ENCODE measurements around the gene SNN. TPM values are rescaled to one million over a fixed set of nuclear protein-coding genes. Genes with fewer than 3 reads are reported as not detected.
A peak's percentile ranks its signal among the peaks of the same experiment; 100 is the strongest.

The SNN gene
- total RNA-seq, 1 experiment from 2014 or later = 65.2 TPM

GRCh38 chr16:11639925-11640899 lies 28.0 kb upstream of the SNN start:
- TF ChIP-seq GABPB1 (CRISPR knock-in tag; IDR thresholded peaks at IDR 0.05) (peak; percentile 90), ATF6 (CRISPR knock-in tag; IDR thresholded peaks at IDR 0.05) (no peak), JUN (CRISPR knock-in tag; IDR thresholded peaks at IDR 0.05) (no peak), NR3C1 (CRISPR knock-in tag; conservative IDR thresholded peaks at IDR 0.05; ENCODE audit: low read depth) (no peak), GRHL2 (CRISPR knock-in tag; IDR thresholded peaks at IDR 0.05; ENCODE audit: insufficient replicate concordance, severe bottlenecking) (no peak), EMX1 (CRISPR knock-in tag; IDR thresholded peaks at IDR 0.05) (no peak), NFE2L1 (CRISPR knock-in tag; IDR thresholded peaks at IDR 0.05) (peak; percentile 91), CREM (CRISPR knock-in tag; IDR thresholded peaks at IDR 0.05) (no peak)
- TF ChIP-seq, protein P1, sequence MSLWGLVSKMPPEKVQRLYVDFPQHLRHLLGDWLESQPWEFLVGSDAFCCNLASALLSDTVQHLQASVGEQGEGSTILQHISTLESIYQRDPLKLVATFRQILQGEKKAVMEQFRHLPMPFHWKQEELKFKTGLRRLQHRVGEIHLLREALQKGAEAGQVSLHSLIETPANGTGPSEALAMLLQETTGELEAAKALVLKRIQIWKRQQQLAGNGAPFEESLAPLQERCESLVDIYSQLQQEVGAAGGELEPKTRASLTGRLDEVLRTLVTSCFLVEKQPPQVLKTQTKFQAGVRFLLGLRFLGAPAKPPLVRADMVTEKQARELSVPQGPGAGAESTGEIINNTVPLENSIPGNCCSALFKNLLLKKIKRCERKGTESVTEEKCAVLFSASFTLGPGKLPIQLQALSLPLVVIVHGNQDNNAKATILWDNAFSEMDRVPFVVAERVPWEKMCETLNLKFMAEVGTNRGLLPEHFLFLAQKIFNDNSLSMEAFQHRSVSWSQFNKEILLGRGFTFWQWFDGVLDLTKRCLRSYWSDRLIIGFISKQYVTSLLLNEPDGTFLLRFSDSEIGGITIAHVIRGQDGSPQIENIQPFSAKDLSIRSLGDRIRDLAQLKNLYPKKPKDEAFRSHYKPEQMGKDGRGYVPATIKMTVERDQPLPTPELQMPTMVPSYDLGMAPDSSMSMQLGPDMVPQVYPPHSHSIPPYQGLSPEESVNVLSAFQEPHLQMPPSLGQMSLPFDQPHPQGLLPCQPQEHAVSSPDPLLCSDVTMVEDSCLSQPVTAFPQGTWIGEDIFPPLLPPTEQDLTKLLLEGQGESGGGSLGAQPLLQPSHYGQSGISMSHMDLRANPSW (CRISPR knock-in tag; conservative IDR thresholded peaks at IDR 0.05; ENCODE audit: low read depth) = no peak
- TF ChIP-seq, protein P2, sequence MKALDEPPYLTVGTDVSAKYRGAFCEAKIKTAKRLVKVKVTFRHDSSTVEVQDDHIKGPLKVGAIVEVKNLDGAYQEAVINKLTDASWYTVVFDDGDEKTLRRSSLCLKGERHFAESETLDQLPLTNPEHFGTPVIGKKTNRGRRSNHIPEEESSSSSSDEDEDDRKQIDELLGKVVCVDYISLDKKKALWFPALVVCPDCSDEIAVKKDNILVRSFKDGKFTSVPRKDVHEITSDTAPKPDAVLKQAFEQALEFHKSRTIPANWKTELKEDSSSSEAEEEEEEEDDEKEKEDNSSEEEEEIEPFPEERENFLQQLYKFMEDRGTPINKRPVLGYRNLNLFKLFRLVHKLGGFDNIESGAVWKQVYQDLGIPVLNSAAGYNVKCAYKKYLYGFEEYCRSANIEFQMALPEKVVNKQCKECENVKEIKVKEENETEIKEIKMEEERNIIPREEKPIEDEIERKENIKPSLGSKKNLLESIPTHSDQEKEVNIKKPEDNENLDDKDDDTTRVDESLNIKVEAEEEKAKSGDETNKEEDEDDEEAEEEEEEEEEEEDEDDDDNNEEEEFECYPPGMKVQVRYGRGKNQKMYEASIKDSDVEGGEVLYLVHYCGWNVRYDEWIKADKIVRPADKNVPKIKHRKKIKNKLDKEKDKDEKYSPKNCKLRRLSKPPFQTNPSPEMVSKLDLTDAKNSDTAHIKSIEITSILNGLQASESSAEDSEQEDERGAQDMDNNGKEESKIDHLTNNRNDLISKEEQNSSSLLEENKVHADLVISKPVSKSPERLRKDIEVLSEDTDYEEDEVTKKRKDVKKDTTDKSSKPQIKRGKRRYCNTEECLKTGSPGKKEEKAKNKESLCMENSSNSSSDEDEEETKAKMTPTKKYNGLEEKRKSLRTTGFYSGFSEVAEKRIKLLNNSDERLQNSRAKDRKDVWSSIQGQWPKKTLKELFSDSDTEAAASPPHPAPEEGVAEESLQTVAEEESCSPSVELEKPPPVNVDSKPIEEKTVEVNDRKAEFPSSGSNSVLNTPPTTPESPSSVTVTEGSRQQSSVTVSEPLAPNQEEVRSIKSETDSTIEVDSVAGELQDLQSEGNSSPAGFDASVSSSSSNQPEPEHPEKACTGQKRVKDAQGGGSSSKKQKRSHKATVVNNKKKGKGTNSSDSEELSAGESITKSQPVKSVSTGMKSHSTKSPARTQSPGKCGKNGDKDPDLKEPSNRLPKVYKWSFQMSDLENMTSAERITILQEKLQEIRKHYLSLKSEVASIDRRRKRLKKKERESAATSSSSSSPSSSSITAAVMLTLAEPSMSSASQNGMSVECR (CRISPR knock-in tag; IDR thresholded peaks at IDR 0.05; ENCODE audit: borderline replicate concordance) = no peak
- ChIA-PET POLR2A (interaction anchor here (1.0 kb wide), 1 partner anchor 101 kb away, joined by 3 read pairs; no protein-coding TSS in a partner anchor), CTCF (interaction anchor here (0.6 to 3.4 kb wide), 22 partner anchors 9 to 585 kb away, joined by 3 to 22 read pairs (median 3); partner anchors contain the start of gene SNN)
- ATAC-seq = no peak
- Mint-ChIP-seq H3K4me3 (no peak overlapping the region), H3K9me3 (no peaks in the 10 kb centered on the region), H3K27me3 (ENCODE audit: low read depth) (peaks cover 6% of the 10 kb centered on the region; the same call in 1 of the 2 replicates), H3K27ac (no peak overlapping the region; the same call in 1 of the 2 replicates), H3K4me1 (peaks cover 30% of the 10 kb centered on the region), H3K36me3 (no peaks in the 10 kb centered on the region)
- DNase-seq (ENCODE audit: low spot score) = no peak

- Mint-ChIP-seq H3K4me1 (peaks cover 21% of the 10 kb centered on the region), H3K27me3 (ENCODE audit: low read depth) (peaks cover 4% of the 10 kb centered on the region; the same call in 1 of the 2 replicates), H3K9me3 (no peaks in the 10 kb centered on the region), H3K4me3 (no peak overlapping the region), H3K36me3 (no peaks in the 10 kb centered on the region), H3K27ac (no peak overlapping the region)
- ATAC-seq = peak; percentile 18
- TF ChIP-seq TCF7 (CRISPR knock-in tag; IDR thresholded peaks at IDR 0.05; ENCODE audit: low read depth) = no peak
- no peak for TF ChIP-seq GRHL2 (CRISPR knock-in tag; IDR thresholded peaks at IDR 0.05; ENCODE audit: insufficient replicate concordance, severe bottlenecking)
- TF ChIP-seq, protein P3, sequence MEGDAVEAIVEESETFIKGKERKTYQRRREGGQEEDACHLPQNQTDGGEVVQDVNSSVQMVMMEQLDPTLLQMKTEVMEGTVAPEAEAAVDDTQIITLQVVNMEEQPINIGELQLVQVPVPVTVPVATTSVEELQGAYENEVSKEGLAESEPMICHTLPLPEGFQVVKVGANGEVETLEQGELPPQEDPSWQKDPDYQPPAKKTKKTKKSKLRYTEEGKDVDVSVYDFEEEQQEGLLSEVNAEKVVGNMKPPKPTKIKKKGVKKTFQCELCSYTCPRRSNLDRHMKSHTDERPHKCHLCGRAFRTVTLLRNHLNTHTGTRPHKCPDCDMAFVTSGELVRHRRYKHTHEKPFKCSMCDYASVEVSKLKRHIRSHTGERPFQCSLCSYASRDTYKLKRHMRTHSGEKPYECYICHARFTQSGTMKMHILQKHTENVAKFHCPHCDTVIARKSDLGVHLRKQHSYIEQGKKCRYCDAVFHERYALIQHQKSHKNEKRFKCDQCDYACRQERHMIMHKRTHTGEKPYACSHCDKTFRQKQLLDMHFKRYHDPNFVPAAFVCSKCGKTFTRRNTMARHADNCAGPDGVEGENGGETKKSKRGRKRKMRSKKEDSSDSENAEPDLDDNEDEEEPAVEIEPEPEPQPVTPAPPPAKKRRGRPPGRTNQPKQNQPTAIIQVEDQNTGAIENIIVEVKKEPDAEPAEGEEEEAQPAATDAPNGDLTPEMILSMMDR (IDR thresholded peaks at IDR 0.05) = peak; percentile 86
- POLR2A ChIA-PET = no interaction called here
- no peak for DNase-seq (ENCODE audit: low spot score)
- CTCF ChIA-PET = interaction anchor here (0.8 to 3.4 kb wide), 19 partner anchors 10 to 427 kb away, joined by 3 to 22 read pairs (median 3); partner anchors contain the start of gene SNN
Observed at GRCh38 chr16:11640987-11641817, 27.1 kb upstream of the SNN start.
